ENCODE data around the gene LYRM4. TPM values are rescaled to one million over a fixed set of nuclear protein-coding genes. Genes with fewer than 3 reads are reported as not detected.

LYRM4 gene
- total RNA-seq, 1 donor from 2014 or later, result 30.3 TPM

DNA sequence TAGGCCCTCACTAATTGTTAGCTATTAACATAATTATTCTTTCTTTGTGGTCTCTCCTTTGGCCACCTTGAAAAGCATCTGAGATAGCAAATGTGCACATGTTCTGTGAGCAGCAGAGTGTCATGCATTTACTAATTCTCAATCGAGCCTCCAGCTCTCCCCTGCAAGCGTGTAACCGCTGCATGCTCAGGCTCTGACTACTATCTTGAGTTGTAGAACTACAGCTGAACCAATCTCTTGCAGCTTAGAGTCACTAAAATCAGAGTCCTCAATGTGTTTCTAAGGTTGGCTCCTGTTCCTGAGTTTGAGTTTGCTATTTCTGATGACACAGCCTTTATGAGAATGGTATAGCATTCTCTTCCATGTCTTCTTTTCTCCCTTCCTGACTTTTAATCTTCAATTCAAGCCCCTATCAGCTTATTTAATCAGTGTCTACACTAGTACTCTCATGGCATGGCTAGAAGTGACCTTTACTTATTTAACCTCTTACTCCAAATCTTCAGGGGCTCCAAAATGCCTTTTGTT, 110.1 kb downstream of the LYRM4 start:
- intact Hi-C loops (cut with micrococcal nuclease), result no loop called here

DNA sequence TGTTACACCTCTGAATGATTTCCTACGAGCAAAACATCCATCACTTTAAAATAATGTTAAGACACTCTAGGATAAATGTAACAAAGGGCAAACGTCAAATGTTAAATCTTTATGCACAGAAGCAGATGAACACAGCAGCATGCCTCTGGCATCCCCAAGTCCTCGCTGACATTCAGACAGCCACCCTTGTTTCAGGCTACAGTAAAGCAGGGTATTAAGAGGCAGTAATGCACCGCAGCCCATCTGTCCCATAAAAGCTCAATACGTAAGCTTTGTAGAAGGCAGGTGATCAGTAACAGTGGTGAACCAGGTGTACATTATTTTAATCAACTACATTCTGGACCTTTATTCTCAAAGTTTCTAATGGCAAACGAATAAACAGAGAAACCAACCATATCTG, 110.9 kb downstream of the LYRM4 start:
- intact Hi-C loops (cut with micrococcal nuclease), result no loop called here

DNA sequence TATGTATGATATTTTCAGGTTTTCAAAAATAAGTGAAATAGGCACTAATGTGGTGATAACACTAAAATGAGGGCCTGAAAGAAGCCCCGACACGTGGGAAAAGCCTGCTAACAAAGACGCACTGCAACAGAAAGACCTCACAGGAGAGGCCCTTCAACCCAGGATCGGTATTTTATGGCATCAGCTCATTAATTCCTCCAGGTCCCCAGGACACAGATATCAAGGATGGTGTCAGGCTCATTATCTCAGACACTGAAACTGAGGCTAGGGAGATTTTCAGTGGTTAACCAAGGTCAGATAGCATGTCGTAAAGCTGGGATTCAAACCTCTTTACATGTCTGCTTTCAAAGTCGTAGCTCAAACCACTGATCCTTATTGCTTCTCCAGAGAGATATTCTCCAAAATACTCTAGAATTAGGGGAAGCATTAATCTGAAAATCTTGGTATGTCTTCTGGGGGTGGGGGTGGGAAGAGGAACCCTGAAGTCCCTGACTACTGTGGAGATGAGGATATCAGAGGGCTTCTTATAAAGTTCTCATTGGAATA, 111.5 kb downstream of the LYRM4 start:
- intact Hi-C loops (cut with micrococcal nuclease), result no loop called here

DNA sequence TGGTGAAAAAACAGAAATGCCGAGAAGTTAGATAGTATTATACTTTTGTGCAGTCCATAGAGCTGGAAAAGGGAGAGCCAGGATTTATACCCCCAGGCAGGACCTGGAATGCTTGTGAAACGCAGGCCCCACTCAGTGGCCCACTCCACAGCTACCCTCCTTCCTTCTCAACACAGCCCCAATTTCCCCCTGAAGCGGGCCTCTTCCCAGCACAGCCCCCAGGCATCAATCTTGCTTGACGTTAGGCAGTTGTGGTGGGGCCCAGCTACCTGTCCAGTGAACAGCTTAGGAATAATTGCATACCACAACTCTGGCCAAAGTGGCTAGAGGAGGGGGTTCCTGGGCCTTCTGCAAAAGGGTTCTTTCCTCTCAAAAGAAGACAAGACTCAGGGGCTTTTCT, 114.4 kb downstream of the LYRM4 start:
- intact Hi-C loops (cut with micrococcal nuclease), result no loop called here

DNA sequence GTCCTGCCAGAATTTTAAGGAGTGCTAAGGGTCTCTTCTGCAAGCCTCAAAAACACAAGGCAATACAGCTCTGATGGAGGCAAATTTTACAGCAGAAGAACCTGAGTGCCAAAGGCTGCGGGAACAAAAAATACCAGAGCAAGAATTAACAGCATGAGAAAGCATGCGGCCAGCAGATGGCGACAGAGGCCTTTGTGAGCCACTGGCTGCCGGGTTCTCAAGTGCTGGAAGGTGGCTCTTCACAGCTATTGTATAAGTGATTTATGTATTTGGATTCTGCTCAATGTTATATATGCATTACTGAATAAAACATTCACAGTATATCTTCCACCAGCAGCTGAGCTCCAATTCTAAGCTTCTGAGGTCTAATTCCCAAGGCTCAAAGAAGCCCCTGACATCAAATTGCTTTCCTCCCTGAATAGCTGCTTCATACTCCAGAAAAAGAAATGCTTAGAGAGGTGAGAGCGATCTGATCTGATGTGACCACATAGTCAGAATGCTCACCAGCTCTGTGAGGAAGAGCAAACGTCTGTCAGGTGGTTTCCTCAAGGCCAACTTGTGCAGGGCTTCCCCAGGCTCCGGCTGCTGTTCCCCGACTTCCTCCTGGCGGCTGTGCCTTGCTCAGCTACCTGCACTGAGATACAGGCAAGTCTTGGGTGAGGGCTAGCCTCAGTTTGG, 117.0 kb downstream of the LYRM4 start:
- intact Hi-C loops (cut with micrococcal nuclease), result loop anchor here (1.0 kb wide), 5 partner anchors 31 to 255 kb away; partner anchors contain the start of gene LYRM4

DNA sequence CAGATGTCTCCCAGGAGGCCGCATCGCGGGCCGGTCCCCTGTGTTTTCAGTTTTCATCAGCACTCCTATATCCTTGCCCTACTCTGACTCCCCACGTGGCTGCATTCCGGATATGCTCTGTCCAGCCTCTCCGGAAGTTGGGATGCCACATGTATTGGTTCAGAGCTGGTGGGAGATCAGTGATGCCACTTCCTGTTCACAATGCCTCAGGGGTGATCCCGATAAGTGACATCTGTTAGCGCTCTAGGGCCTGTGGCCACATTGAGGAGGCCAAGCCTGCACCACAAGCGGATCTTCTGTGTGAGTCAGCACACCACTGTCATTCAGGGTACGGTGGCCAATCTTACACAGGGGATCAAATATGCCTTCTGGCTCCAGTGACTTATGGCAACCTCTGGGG, 117.8 kb downstream of the LYRM4 start:
- intact Hi-C loops (cut with micrococcal nuclease), result loop anchor here (1.0 kb wide), 5 partner anchors 31 to 255 kb away; partner anchors contain the start of gene LYRM4

DNA sequence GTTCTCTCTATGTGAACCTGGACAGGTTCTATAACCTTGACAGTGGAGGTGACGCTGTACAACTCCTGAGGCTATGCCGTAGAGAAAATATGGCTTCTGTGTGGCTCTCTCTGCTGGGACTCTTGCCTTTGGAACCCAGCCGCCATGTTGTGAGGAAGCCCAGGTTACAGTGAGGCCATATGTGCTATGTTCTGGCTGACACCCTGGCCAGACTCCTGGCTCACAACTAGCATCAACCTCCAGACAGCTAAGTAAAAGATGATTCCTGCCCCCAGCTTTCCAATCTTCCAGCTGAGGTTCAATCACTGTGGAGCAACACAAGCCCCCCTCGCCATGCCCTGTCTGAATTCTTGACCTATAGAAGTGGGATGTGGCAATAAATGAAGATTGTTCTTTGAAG, 118.6 kb downstream of the LYRM4 start:
- intact Hi-C loops (cut with micrococcal nuclease), result no loop called here

DNA sequence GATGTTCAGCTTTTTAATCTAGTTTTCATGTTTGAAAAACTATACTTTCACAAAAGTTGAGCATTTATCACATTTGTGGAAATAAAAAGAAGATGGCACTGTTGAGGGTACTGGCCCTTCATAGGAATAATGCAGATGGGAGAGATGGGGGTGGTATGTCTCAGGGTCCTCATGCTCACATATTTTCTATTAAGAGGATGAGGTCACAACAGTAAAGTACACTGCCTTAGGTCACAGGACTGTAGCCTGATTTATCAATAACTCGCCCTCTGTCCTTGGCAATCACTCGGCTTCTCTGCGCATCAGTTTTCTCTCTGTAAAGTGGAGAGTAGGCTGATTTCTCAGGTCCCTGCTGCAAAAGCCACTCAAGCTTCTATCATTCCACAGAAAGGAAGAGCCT, 119.7 kb downstream of the LYRM4 start:
- intact Hi-C loops (cut with micrococcal nuclease), result no loop called here

DNA sequence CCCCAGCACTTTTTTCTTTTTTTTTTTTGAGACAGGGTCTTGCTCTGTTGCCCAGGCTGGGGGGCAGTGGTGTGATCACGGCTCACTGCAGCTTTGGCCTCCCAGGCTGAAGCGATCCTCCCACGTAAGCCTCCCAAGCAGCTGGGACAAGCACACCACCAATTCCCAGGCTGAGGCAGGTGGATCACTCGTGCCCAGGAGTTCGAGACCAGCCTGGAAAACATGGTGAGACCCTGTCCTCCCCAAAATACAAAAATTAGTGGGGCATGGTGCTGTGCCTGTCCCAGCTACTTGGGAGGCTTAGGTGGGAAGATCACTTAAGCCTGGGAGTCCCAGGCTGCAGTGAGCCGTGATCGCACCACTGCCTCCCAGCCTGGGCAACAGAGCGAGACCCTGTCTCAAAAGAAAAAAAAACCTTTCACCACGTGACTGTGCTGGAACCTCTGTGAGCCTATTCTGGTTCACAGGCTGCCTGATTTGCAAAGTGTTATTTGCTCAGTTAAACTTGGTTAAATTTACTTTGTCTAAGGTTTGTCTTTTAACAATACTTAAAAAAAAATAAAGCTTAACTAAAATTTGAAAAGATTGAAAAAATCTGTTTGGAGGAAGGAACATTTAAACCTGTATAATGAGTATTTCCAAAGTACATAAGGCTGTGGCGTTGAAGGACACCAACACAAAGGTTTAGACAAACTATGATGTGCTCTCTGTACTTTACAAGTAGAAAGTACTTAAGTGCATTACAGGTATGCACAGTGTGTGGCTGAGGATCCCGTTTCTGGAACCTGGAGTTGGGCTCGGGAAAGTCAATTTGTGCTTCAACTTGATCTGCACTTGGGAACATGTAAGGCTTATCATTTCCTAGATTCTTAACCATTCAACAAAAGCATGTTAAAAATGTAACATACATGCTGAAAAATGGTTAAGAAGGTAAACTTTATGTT, 120.7 kb downstream of the LYRM4 start:
- intact Hi-C loops (cut with micrococcal nuclease), result no loop called here

DNA sequence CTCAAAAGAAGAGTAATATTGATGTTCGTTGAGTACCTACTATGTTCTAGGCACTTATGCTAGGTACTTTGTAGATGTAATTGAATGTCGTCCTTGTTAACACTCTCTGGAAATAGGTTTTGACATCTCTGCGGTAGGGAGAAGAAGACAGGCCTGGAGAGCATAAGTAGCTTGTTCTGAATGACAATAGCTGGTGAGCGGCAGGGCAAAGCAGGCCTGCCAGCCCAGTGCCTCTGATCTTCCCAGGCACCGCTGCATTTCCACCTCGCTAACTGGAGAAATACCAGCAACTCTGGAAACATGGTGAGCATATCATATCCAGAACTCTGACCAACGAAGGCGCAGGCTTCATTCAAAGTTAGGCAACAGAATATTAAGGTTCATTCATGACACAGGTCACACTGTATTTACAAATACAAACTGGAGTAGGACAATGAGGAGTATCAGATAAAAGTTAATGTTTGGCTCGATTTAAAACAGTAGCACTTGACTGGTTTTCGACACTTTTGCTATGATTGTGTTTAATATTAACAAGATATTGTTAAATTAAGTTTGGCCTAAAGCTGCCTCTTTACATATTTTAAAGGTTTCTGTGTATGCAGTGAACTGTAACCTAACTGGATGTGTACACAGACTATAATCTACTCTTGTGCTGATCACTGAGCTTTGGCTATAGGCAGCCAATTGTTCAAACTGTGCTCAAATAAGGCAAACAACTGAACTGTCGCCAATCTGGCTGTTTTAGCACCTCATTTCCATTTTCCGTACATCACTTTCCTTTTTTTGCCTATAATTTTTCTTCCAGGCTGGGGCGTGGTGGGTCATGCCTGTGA, 121.5 kb downstream of the LYRM4 start:
- intact Hi-C loops (cut with micrococcal nuclease), result no loop called here

DNA sequence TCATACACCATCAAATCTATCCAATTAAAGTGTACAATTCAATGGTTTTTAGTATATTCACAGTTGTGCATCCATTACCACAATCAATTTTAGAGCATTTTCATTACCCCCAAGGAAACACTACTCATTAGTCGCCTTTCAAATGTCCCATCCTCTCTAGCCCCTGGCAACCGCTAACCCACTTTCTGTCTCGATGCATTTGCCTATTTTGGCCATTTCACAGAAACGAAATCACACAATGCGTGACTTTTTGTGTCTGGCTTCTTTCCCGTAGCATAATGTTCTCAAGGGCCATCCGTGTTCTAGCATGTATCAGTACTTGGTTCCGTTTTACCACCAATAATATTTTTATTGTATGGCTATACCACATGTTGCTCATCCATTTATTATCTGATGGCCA, 123.9 kb downstream of the LYRM4 start:
- intact Hi-C loops (cut with micrococcal nuclease), result no loop called here

DNA sequence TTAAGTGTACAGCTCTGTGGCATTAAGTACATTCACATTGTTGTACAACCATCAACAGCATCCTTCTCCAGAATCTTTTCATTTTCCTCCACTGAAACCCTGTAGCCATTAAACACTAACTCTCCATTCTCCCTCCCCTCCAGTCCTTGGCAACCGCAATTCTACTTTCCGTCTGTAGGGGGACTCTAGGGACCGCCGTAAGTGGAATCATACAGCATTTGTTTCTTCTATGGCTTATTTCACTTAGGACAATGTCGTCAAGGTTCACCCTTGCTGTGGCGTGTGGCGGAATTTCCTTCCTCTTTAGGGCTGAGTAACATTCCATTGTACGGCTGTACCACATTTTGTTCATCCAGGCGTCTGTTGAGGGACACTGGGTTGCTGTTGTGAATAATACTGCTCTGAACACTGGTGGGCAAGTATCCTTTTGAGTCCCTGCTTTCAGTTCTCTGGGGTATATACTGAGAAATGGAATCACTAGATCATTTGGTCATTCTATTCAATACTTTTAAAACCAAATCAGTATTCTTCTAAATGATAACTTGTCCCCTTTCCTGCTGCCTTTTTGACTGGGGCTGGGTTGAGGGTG, 124.9 kb downstream of the LYRM4 start:
- intact Hi-C loops (cut with micrococcal nuclease), result no loop called here

DNA sequence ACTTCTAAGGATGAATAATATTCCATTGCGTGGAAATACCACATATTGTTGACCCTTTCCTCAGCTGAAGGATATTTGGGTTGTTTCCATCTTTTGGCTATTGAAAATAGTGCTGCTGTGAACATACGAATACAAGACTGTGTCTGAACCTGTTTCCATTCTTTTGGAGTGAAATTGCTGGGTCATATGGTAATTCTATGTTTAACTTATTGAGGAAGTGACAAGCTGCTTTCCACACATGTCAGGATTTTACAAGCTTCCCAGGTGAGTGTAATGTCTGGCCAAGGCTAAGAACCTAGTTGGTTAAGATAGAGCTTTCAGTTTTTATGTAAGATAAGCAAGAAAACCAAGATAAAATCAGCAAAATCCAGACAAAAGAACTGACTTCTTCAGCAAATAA, 126.8 kb downstream of the LYRM4 start:
- intact Hi-C loops (cut with micrococcal nuclease), result no loop called here

DNA sequence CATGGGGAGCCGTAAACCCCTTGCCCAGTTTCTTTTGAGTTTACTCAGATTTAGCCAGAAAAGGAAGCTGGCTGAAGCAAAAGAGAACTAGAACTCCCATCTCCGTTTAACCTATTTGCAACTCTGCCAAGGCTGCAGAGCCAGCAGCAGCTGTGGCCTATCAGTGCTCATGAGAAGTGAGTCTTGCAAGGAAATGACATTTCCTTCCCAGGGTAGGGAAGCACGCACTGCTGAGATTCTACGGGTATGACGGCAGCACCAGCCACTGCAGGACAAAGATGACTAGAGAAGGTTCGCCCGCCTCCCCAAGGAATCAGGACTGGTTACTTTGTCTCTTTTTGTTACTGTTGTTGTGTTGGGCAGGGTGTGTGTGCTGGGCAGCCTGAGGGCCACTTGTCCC, 128.0 kb downstream of the LYRM4 start:
- intact Hi-C loops (cut with micrococcal nuclease), result no loop called here

DNA sequence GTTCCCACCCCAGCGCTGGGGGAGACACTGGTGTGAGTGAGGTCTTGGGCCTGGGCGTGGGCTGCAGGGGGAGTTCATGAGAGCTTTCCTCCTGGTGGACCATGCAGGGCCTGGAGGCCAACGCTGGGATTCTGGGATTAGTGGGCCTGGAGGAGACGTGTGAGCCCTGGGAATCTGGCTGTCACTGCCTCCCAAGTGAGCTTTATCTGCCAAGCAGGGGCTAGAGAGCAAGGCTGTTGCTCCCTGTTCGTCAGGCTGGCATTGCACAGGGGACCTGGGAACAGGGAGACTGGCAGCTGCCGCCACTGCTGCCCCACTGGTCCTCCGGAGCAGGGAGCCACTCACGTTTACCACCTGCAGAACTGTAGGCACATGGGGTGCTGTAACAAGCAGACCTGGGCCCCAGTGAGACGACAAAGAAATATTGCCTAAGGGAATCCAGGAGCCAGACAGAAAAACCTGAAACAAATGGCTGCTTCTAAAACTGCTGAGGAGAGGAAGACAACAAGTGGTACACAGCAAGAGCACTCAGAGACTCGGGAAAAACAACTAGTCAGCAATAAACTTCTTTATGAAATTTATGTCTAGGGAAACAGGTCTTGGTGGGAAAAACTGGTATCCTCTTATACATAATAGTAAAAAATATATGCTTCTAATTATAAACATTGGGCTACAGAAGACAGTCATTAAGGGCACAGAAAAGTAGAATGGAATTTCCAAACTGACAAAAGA, 130.4 kb downstream of the LYRM4 start:
- intact Hi-C loops (cut with micrococcal nuclease), result no loop called here

DNA sequence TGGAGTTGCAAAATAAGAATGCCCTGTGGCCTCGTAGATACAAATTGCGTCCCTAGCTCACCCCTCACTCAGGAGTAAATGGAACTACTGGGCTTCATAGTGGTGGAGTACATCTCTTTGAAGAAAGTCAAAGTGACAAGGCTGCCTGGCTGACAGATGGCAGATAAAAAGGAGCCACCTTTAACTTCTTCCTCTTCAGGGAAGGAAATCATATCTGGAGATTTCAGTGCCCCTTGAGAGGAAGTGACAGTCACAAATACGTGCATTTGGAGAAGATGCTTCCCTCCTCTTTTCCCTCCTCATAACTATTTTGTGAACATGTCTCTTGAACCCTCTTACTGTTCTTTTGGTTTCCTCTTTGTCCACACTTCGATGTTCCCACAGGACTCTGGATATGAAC, 132.4 kb downstream of the LYRM4 start:
- intact Hi-C loops (cut with micrococcal nuclease), result no loop called here

DNA sequence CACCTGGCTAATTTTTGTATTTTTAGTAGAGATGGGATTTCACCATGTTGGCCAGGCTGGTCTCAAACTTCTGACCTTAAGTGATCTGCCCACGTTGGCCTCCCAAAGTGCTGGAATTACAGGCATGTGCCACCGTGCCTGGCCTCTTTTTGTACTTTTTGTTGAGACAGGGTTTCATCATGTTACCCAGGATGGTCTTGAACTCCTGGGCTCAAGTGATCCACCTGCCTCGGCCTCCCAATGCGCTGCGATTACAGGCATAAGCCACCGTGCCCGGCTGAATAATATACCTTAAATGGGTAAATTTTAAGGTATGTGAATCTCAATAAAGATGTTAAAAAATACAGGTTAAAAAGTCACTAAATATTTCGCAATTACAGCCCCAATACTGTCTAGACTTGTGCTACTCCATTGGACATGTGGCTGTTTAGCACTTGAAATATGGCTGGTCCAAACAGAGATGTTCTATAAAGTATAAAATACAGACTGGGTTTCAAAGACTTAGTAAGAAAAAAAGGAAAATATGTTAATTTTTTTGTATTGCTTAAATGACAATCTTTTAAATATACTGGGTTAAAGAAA, 133.6 kb downstream of the LYRM4 start:
- intact Hi-C loops (cut with micrococcal nuclease), result no loop called here

DNA sequence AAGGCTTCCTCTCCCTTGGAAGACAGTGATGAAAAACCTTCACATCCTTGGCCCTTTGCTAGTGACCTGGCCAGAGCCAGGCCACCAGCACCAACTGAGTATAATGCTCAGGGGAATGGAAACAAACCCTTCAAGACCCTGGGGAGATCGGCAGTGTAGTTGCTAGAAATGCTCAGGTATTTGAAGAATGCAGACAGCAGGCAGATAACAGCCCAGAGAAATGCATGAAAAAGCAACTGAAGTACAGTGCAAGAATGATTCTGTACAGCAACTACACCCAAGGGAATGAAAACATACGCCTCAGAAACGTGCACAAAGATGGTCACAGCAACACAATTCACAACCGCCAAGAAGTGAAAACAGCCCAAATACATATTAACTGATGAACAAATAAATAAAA, 134.5 kb downstream of the LYRM4 start:
- intact Hi-C loops (cut with micrococcal nuclease), result no loop called here

DNA sequence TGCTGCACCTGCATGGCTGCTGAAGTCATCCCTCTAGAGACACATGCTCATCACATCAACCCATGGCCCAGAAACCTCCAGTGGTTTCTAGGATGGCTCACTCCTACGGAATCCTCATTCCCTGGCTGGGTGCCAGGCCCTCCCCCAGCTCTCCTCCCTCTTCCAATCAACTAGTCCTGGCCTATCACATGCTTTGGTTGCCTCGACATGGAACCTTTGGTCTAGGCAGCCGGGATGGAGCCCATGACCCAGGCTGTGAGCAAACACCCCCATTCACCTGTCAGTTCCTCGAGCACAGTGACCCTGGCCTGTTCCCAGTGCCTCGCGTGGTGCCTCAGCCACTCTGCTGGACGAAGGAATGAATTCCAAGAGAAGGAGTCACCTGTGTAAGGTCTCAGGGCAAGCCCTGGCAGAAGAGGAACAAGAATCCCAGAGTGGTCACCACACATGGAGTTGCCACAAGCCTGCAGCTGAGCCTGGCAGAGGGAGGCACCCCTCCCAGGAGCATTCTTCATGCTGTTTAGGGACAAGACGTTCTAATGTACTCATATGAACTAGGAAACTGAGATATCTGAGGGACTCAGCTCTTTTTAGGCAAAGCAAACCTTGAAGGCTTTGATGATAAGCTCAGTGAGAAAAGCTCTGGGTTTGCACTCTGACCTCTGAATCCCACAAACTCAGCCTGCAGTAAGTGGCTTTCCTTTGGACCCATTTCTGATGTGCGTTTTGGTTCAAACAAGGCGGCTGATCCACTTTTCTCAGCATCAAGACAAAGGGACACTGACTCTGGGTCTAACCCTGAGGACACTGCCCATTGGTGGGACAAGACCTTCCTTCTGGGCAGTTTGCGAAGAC, 135.4 kb downstream of the LYRM4 start:
- intact Hi-C loops (cut with micrococcal nuclease), result no loop called here
